Right renal pelvis (tissue), 4 donors: ENCODE measurements around the gene BTBD17. TPM values are rescaled to one million over a fixed set of nuclear protein-coding genes. Genes with fewer than 3 reads are reported as not detected.

ENCODE experiments used
- DNase-seq, 4 donors: peaks; one replicate each; pipeline ENCODE4 v3.0.0-alpha.2; 2013; ENCODE audit warnings: low read depth in 4 of 4, low spot score in 3 of 4, missing footprints in 1 of 4
- polyA plus RNA-seq, 4 donors: library from polyadenylated mRNA; unstranded; fragments of 120-200 nt; gene quantifications; one replicate each; pipeline ENCODE4 v1.2.1, GENCODE V29; 2013; ENCODE audit not compliant: insufficient read length in 4 of 4

The BTBD17 gene
- polyA plus RNA-seq, 4 donors, result 0.15 to 0.25 (median 0.22) TPM

DNA sequence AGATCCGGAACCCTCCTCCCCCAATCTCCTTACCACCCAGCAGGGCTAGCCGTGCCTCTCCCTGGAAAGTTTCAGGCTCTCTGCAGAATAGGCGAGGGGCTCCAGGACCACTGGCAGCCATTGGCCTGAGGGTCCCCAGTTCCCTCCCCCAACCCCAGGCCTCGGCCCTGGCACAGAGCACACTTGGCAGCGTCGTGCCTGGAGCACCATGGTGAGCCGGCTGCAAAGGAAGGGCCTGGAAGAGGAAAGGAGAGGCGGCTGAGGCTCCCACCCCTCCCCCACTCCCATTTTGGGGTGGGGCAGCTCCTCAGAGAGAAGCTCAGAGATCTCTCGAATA lies 369 bp upstream of the BTBD17 start:
- no peak for DNase-seq

DNA sequence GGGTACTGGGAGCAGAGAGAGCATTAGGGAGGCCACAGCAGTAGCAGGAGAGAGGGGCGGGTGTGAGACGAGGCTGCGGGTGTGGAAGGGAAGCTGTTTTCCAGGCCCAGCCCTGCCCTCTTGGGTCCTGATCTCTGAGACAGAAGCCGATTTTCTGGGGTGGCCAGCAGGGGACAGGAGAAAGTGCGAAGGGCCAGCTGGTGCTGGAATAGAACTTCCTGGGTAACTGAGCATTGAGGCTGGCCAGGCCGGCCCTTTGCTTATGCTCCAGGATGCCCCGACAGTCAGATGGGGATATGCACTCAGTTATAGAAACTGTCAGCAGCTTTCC lies 804 bp downstream of the BTBD17 start:
- DNase-seq, result no peak

DNA sequence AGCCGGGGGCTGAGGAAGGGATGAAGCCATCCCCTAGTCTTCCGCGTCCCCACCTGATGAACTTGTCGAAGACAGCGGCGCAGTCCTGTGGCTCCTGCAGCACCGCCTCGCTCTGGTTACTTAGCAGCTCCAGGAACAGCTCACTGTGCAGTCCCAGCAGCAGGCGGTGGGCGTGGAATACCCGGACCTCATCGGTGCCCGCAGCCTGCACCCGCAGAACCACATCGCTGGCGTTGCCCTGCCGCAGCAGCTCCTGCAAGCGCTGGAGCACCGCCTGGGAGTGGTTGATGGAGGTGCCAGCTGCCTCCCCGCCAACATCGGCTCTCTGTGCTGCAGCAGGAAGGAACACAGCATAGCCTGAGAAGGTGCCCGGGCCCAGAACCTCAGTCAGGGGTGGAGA lies 1.8 kb downstream of the BTBD17 start:
- no peak for DNase-seq

DNA sequence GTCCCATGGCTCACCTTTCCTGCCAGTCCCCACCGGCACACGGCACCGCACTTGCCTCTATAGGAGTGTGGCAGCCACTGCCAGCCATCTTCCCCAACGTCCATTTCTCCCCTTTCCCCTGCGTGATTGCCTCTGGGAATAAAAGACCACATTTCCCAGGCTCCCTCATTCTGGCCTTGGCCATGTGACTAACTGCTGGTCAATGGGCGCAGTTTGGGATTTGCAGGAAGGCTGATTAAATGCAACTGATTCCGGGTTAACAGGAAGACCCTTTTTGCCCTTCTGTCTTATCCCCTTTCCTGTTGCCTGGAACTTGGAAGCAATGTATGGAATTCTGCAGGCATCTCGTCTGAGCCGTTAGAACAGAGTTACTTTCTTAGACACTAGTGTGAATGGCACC lies 3.0 kb downstream of the BTBD17 start:
- no peak for DNase-seq

DNA sequence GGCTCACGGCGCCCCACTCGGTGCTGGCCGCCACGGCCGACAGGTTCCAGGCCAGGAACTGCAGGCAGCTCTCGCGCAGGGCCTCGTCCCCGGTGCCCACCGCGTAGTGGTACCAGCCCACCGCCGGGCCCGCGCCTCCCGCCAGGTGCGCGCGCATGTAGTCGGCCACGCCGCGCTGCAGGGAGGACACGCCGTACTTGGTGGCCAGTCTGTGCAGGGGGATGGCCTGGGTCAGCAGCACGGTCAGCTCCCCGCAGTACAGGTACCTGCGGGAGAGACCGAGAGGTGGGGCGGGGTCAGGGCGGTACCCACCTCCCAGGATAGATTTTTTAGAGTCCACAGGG lies 4.2 kb downstream of the BTBD17 start:
- DNase-seq, result no peak

DNA sequence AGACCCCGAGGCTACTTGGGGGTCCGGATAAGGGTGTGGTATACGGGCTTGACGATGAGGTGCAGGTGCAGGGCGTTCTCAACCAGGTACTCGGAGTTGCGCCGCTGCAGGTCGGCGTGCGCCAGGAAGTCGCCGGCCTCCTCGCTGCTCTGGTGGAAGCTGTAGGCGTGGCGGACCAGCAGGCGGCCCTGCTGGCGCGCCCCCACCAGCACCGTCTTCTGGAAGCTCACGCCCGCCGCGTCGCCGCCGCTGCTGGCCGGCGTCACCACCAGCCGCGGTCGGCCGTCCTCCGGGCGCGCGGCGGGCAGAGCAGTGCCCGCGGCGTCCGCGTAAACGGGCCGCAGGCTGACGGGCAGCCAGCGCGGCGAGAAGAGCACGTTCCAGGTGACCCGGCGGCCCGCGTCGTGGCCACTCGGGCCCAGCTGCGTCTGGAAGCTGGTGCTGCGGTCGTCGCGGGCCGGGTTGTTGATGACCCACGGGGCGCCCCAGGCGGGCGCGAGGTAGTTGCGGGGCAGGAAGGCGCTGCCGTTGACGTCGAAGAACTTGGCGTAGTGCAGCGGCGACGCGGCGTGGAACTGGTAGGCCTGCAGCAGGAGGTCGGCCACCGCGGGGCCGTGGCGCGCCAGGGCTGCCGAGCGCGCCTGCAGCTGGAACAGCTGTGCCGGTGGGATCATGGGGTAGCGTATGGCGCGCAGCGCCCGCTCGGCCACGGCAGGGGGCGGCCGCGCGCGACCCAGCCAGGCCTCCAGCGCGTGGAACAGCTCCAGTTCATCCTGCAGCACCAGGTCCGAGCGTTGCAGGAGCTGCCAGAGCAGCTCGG lies 4.8 kb downstream of the BTBD17 start:
- no peak for DNase-seq

DNA sequence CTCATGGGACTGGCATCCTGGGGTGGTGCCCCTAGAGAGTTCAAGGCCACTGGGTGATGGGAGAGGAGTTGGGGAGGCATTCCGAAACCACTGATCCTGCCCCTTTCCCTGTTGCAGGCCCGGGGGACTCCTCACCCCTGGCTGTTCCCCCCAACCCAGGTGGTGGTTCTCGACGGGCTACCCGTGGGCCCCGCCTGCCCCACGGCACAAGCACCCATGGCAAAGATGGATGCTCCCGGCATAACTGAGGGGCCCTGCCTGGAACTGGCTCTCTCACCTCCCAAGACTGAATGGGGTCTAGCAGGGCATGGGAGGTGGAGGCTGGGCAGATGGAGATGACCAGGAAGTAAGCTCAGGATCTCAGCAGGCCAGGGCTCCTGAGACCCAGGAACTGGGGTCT lies 6.6 kb downstream of the BTBD17 start:
- DNase-seq, result no peak

DNA sequence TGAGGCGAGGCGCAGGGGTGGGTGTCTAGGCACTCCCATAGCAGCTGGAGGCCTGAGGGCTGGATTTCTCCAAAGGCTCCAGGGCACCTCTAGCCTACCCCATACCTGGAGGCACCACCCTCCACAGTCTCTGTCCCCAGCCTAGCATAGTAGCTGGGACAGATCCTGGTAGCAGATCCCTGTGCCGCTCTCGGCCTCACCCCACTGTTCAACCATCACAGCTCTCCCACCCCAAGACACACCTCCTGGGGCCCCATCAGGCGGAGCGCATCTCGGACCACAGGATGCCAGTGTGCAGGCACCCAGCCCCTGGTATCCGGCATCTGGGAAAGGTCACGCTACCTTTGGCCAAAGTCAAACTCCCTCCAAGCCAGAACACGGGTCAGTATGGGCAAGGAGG lies 7.1 kb downstream of the BTBD17 start:
- DNase-seq, result no peak

DNA sequence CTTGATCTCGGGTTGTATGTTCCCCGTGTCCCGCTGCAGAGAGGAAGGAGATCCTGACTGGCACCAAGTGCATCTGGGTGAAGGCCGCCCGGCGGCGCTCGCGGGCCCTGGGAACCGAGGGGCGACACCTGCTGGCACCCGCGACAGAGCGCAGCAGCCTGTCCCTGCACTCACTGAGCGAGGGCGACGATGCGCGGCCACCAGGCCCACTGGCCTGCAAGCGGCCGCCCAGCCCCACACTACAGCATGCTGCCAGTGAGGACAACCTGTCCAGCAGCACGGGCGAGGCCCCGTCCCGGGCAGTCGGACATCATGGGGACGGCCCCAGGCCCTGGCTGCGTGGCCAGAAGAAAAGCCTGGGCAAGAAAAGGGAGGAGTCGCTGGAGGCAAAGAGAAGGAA lies 7.5 kb downstream of the BTBD17 start:
- no peak for DNase-seq

DNA sequence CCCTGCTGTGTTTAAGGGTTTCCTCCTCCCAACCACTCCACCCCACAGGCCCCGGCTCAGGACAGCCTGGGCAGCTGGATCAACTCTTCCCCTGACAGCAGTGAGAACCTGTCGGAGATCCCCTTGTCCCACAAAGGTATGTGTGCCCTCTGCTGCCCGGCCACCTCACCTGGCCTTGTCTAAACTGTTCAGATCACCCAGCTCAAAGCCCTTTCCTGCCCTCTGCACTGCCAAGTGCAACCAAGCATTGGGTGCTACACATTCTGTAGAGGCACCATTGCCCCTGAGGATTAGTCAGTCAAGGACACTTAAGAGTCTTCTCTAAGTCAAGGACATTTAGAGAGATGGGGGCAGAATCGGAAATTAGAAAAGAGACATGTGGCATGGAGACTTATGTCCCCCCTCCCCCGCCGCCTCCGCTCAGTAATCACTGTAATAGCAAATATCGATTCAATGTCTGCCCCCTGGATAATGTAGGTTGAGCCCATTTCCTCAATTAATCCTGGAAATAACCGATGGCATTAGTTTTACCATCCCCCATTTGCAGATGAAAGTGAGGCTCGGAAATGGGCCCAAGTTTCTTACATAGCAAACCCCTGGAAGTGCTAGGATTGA lies 8.1 kb downstream of the BTBD17 start:
- no peak for DNase-seq

DNA sequence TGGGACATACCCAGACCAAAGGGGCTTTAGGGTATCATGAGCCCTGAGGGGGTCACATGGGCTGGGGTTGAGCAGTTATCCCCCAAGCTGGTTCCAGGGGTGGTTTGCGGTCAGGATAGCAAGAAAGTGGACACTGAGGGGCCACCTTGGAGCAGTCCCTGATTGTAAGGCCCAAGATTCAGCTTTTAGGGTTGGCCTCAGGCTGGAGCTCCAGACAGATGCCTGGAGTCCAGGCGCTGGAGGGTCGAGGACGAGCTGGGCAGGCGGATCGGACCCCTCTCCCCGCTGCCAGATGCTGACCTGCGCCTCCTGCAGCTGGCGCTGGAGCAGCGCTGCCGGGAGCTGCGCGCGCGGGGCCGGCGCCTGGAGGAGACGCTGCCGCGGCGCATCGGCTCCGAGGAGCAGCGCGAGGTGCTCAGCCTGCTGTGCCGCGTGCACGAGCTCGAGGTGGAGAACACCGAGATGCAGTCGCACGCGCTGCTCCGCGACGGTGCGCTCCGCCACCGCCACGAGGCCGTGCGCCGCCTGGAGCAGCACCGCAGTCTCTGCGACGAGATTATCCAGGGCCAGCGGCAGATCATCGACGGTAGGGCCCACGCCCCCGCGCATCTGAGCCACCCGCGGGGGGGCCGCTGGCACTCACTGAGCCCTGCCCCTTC lies 10.0 kb downstream of the BTBD17 start:
- DNase-seq, result no peak

DNA sequence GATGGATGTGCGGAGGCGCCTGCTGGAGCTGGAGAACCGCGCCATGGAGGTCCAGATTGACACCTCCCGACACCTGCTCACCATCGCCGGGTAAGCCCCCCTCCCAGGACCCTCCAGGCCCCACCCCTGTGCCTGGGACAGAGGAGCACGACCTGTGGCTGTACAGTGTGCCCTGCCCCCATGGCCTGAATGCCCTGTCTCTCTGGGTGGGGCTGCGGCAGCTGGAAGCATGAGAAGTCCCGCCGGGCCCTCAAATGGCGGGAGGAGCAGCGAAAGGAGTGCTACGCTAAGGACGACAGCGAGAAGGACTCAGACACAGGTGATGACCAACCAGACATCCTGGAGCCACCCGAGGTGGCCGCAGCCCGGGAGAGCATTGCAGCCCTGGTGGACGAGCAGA lies 11.2 kb downstream of the BTBD17 start:
- no peak for DNase-seq

DNA sequence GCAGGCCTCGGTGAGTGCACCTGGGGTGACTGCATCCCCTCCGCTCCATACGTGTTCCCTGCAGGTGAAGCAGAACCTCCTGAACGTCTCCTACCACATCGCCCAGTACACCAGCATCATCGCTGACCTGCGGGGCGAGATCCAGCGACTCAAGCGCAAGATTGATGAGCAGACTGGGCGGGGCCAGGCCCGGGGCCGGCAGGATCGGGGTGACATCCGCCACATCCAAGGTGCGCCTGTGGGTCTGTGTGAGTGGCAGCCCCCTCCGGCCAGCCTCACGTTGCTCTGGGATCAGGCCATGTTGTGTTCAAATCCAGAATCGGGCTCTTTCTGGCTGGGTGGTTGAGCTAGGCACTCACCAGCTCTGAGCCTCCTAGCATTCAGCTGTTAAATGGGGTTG lies 12.5 kb downstream of the BTBD17 start:
- no peak for DNase-seq

DNA sequence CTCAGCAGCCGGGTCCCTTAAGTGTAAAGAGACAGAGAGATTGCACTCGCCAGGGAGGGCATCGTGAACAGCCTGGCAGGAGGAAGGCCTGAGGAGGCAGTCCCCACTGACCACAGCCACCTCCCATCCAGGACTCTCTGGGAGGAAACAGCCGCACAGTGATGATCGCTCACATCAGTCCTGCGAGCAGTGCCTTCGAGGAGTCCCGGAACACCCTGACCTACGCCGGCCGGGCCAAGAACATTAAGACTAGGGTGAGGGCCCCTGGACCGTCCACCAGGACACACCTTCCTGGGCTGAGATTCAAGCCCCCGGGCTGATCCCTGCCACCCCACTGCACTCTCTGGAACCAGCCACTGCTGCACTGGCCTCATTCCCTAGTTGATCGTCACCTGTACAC lies 14.0 kb downstream of the BTBD17 start:
- no peak for DNase-seq

DNA sequence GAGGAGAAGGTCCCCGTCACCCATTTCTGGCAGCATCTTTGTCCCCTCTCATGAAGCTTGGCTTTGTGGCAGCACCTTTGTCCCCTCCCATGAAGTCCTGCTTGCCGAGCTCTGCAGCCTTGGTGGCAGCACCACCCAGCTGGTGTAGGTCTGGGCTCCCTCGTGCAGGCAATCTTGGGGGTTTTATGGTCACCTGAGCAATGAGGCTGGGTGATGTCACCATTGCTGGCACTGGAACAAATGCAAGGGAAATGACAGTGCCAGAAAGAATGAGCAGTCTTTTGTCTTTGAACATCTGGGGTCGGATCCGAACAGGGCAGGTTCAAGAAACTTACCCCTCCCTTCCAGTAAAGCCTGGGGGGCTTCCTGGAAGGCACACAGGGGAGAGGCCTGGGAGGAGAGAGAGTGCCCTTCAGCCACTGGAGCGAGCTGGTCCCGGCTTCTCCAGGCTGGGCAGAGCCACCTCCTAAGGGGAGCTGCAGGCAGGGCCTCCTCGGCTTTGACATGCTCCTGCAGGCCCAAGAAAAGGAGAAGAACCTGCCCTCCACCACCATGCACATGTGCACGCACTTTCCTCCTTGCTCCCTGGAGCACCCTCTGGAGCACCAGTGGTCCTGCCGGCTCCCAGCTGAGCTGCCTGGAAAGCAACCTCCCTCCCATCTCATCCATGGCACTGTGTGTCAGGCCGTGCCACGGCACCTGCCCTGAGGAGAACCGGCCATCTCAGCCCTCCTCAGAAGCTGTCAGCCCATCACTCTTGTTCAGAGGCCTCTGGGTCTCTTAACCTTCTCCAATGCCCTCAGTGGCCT lies 16.0 kb downstream of the BTBD17 start:
- no peak for DNase-seq

DNA sequence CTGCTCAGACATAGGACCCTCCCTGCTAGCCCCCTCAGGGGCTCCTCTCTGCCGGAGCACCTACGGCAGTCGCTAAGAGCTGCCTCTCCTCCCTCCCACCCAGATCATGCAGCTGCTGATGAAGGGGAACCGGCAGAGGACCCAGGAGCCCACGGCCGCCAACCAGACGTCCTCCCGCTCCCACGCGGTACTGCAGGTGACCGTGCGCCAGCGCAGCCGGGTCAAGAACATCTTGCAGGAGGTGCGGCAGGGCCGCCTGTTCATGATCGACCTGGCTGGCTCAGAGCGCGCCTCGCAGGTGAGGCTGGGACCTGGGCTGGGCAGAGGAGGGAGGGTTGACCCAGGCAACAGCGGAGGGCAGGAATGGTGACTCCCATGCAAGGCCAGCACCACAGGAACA lies 17.0 kb downstream of the BTBD17 start:
- DNase-seq, result no peak

DNA sequence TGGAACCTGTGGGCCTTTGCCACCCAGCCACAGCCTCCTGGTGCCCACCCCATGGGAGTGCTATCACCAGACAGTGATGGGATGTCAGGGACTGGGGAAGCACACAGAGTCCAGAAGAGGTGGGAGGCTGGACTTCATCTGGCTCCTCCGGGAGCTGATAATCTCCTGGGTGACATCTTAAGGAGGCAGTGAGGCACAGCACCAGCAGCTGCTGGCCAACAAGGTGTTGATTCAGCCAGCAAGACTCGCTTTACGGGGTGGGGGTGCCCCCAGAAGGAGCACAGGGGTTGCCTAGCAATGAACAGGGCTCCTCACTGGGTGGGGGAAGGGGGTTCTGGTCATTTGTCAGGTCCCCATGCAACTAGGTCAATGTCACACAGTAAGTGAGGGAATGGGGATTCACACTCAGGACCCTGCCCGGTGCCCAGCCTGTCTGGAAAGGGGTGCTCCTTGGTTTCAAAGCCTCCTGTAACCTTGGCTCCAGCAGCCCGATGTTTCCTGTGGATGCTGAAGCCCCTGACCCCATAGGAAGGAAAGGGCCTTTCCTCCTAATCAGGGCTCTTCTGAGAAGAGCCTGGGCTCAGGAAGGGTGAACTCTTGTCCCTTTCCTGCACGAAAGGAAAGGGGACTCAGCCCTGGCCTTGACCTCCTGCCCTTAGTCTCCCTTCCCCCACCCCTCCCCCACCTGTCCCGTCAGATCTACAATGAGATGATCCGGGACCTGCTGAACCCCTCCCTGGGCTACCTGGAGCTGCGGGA lies 18.0 kb downstream of the BTBD17 start:
- no peak for DNase-seq

DNA sequence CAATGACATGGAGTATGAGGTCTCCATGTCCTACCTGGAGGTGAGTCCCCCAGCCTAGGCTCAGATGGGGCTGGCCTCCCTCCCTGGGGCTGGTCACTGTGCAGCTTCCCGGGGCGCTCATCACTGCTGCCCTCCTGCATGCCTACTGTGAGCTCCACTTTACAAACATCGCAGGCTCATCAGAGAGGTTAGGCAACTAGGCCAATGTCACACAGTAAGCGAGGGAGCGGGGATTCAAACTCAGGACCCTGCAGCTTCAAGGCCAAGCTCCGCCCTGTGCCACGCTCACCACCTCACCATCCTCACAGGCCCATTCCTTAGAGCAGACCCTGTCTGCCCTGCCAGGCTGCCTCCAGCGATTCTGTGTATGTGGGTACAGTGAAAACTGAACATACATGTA lies 18.5 kb downstream of the BTBD17 start:
- no peak for DNase-seq

DNA sequence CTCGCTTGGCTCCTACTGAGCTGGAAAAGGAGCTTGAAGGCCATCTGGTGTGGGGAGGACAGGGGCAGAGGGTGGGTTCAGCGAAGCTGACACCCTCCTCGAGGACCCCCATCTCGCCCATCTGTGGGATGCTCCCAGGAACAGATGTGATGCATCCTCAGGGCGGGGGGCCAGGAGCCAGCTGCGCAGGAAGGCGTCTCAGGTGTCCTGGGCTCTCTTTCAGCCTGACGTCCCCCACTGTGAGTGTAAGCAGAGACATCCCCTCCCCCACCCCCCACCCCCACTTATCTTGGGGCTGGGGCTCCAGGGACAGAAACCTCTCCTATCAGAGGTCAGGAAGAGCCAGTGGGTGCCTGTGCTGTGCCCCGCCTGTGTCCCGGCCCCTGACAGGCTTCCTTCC lies 19.4 kb downstream of the BTBD17 start:
- no peak for DNase-seq

DNA sequence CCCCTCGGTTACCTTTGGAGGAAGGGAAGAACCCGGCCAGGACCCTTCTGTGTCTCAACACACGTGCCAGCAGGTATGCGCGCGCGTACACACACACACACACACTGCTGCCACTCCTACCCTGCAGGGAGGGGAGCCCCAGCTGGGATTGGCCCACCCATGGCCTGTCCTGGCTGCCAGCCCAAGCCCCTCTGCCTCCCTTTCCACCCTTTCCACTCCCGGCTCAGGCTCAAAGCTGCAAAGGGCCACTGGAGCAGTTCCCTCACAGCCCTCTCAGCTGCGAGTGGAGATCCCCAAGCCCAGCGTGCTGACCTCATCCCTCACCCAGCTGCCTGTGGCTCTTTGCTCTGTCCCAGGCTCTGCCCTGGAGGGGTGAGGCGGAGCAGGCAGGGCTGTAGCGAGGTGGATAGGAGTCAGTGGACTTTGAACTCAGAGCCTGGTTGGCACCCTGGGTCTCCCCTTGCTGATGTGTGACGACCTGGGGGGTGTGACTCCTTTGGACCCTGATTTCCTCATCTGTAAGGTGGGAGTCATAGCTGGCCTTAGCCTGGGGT lies 21.1 kb downstream of the BTBD17 start:
- no peak for DNase-seq
